Measurements from ENCODE around the gene TREH.
"Not testable (repeated sequence)": the region's sequence is repeated elsewhere in the genome, so short reads cannot be mapped to it uniquely, and the experiment has no call there.

TREH gene

GRCh38 chr11:118627566-118627965, 51.9 kb downstream of the TREH start:
- DNase-seq = no peak

GRCh38 chr11:118625976-118626375, 53.5 kb downstream of the TREH start:
- DNase-seq = no peak

- no peak for DNase-seq
These were observed 54.3 kb downstream of the TREH start for GRCh38 chr11:118625036-118625690.

DNA sequence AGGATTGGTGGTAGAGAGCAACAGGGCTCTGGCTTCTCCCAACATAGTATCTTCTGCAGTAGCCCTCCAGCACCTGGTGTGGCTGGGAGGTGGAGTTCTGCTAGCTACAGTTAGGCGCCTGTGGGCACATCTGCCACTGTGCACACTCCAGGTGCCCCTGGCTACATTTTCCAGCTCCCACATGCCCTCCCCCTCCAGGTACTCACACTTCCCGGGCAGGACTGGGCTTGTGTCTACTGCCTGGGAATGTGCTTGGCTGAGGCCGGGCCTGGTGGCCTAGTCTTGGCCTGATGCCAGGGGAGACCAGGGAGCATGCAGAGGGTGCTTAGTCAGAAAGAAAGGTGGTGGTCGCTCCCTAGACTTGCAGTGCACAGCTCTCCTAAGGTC, 56.2 kb downstream of the TREH start:
- peak; percentile 99 for DNase-seq

GRCh38 chr11:118622376-118623268, 56.8 kb downstream of the TREH start:
- DNase-seq = peak; percentile 99

GRCh38 chr11:118621784-118622375, 57.6 kb downstream of the TREH start:
- DNase-seq = peak; percentile 31

DNA sequence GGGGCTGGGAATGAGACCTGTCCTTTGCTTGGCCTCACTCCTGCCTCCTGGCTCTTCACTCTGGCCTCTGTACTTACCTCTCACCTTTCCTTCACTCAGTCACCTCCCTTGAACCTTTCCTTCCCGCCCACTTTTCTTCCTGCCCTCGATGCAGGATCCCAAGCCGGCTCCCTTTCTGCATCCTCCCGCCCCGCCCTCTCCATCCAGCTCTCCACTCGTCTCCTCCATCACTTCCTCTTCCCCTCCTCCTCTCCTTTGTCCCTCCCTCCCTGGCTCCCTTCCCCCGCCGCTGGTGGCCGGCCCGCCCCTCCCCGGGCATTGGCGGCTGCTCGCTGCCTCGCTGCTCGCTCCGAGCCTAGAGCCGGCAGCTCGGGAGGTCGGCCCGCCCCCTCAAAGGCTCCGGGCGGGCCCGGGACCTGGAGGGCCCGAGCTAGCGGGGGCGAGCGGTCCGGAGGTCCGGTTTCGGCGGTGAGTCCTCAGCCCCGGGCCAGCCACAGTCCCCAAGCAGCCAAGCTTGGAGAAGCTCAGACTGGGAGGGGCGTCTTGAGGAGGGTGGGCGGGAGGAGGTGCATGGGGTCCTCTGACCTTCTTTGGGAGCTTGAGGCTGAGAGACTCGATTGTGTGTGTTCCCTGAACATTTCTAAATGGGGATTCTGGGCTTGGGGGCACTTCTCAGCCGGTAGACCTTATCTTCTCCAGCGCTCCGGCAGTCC, 58.2 kb downstream of the TREH start:
- peak; percentile 96 for DNase-seq

GRCh38 chr11:118620529-118621070, 58.9 kb downstream of the TREH start:
- DNase-seq = no peak

DNA sequence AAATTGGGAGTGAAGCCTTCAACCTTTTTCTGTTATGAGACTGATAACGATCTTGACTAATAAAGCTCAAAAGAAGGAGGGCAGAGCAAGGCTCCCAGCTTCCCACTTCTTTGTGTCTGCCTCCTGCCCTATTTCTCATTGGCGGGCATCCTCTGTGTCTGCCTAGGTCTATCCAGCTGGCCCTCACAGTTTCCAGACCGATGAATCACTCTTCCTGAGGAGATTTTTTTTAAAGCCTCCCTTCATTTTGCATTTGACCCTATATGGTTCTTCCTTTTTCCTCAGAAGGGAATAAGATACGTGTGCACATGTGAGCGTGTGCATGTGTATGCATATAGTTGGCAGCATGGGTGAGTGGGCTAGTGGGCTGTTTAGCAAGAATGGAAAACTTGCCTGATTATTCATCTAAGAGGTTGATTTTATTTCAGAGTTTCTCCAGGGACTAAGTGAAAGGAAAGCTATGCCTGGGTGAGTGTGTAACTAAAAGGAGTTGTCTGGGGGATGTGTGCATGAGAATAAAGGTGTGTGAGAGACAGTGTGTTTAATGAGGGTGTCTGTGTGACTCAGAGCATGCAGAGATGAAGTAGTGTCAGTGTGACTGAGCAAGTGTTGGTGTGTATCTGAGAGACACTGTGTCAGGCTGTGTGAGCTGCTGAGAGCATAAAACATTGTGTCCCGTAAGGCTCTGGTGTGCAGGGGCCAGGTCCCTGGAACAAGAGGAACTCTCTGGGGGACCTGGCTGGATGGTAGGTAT, 59.8 kb downstream of the TREH start:
- no peak for DNase-seq

GRCh38 chr11:118618991-118619375, 60.5 kb downstream of the TREH start:
- no peak for DNase-seq

DNA sequence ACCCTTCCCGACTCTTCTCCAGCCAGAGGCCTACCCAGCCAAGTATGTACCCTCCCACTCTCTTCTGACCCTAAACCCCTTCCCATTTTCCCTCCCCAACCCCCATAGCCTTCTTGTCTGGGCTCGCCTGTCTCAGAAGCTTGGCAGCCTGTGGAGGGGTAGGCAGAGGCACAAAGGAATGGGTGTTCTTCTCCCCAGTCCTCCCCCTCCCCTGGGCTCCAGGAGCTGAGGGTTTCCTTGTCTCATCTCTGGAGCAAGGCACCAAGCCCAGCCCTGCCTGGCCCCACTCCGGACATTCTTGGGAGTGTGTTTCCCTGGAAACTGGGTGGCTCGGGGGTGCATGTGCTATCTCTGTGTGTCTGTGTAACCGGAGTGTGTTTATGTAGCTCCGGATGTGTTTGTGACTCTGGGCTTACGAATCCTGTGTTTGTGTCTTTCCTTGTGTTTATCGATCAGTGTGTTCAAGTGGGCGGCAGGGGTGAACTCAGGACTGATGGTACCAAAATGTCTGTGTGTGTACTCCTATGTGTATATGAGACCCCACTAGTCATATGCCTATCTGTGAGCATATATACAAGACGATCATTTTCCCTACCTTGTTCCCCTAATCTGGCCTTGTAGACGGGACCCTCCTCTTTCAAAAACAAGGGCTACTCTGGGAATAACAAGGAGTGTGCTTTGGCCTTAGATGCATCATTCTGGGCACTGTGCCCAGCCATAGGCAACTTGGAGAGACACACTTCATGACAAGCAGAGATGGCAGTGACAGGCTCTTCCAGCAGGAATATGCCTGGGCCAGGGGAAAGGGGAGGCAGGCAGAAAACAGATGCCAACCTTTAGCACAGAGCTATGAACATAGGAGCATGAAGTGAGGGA, 61.1 kb downstream of the TREH start:
- no peak for DNase-seq

GRCh38 chr11:118615976-118616371, 63.5 kb downstream of the TREH start:
- DNase-seq = no peak

- no peak for DNase-seq
These were observed 64.0 kb downstream of the TREH start for GRCh38 chr11:118615282-118615975.

- DNase-seq = no peak
These were observed 64.9 kb downstream of the TREH start for GRCh38 chr11:118614511-118614910.

GRCh38 chr11:118612378-118612777, 67.1 kb downstream of the TREH start:
- DNase-seq = no peak

- DNase-seq = not testable (repeated sequence)
These were observed 68.0 kb downstream of the TREH start for GRCh38 chr11:118611433-118611795.

DNA sequence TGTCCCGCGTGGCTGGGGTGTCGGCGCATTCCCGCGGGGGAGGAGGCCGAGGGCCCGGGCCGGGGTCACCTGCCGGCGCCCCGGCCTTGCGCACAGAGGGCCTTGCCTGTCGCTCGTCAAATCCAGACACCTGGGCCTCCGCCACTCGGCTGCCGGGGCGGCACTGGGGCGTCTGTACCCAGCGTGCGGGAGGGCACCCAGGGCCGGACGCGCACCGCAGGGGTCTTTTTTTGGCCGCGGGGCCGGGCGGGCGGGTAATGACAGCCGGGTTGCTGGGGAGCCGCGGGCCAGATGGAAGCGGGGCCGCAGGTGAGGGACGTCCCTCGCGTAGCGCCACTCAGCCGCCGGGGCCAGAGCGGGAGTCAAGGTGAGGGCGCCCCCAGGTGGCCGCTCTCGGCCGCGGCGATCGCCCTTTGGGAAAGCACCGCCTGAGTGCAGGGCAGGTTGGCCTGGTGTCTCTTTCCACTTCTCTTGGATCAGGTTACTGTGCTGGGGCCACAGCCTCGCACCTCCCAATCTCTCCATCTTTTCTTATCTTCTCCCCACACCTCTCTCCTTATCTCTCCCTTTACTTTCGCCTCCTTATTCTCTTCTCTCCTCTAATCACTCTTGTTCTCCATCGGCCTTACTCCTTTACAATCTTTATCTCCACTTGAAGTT, 68.5 kb downstream of the TREH start:
- DNase-seq = peak; percentile 73

DNA sequence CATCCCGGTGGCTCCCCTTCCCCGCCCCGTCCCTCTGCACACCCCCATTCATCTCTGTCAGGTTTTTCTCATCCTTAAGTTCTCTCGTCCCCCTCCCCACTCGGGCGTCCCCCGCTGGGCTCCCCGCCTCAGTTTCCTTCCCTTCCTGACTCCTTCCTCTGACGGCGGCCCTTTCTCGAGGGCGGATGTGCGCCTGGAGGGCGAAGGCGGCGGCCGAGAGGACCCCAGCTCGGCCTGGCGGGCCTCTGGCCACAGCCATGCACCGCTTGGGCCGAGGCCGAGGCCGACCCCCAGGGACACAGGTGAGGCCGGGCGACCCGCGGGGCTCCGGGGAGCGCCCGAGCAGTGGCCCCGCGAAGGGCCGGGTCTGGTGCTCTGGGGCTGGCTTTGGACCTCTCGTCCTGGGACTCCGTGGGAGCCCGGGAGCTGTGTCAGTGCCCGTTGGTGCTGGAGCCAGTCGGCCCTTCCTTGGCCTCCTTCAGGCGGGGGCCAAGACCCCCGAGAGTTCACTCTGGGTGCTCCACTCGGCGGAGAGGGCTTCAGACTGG, 69.2 kb downstream of the TREH start:
- no peak for DNase-seq

DNA sequence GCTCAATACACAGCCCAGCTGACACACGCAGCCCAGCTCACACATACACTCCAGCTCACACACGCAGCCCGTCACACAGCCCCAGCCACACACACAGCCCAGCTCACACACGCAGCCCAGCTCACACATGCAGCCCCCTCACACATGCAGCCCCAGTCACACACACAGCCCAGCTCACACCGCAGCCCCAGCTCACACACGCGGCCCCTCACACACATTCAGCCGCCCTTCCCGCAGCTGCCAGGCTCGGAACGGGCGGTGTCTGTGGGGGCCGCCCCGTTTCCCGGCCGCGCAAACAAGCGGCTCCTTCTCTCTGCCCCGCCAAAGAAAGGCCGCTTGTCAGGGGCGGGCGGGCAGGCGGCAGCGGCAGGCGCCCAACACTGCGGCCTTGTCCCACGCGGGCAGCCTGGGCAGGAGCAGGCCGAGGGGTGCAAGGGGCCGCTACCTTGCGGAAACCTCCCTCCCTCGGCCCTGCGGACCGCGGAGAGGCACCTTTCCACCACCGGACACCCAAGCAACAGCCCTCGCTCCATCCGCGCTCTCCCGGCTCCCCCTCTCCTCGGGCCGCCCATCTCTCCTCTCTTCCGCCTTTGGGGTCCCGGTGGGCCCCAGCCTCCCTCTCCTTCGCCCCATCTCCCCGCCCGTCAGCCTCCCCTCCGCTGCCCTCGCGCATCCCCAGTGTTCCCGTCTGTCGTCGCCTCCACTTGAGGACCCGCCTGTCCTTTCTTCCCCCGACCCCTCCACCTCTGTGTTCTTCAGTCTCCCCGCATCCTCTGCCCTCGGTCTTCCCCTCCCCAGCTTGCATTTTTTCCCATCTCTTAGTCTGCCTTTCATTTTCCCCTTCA, 69.8 kb downstream of the TREH start:
- DNase-seq = no peak
